Testis (tissue), 2 donors: ENCODE measurements around the gene RERE.

Experiments
- CTCF ChIP-seq, 3 experiments: fragments of 450-650 bp in 2 of 3; fragments of 200-600 bp in 1 of 3; sonication (generic) in 1 of 3; IDR thresholded peaks; one replicate each; pipeline ENCODE4 v1.5.1; 2016 to 2019; ENCODE audit warnings: antibody characterized with exemption in 3 of 3, mild to moderate bottlenecking in 2 of 3, moderate library complexity in 1 of 3
- POLR2A ChIP-seq: fragments of 450-650 bp; IDR thresholded peaks from one replicate; pipeline ENCODE4 v1.6.1; 2017; ENCODE audit warnings: antibody characterized with exemption, mild to moderate bottlenecking, moderate library complexity

- no peak for TF ChIP-seq CTCF (IDR thresholded peaks at IDR 0.05)
- no peak for TF ChIP-seq POLR2A
Measured at GRCh38 chr1:8790987-8791386, 26.5 kb downstream of the RERE start.
